ENCODE data around the gene FLT3LG.

Gene FLT3LG

GRCh38 chr19:49427855-49428546 lies 46.0 kb upstream of the FLT3LG start:
- Histone ChIP-seq H3K79me2 (ENCODE audit: control insufficient read depth, insufficient read depth, low read length, poor library complexity) (no peaks in the 10 kb centered on the region), H3K4me2 (ENCODE audit: low read length) (peak overlapping the region; percentile 66), H3K36me3 (ENCODE audit: control insufficient read depth in 1 of 2, insufficient read depth in 2 of 2, low read length in 2 of 2) (no peaks in the 10 kb centered on the region), H4K91ac (ENCODE audit: low read depth, low read length) (no peak overlapping the region), H2AFZ (ENCODE audit: insufficient read depth, low read length, poor library complexity) (no peak overlapping the region), H2BK12ac (ENCODE audit: low read length) (no peak overlapping the region), H4K12ac (ENCODE audit: low read depth, low read length) (no peak overlapping the region), H3K18ac (ENCODE audit: low read length) (no peak overlapping the region), H3K14ac (ENCODE audit: low read length) (no peak overlapping the region), H3K9ac (ENCODE audit: low read length) (no peak overlapping the region), H3K27me3 (ENCODE audit: insufficient read depth, low read length) (peaks cover 60% of the 10 kb centered on the region), H3K4me3 (ENCODE audit: low read depth, low read length) (no peak overlapping the region), H3K23ac (ENCODE audit: low read length) (no peak overlapping the region), H4K8ac (ENCODE audit: low read depth, low read length) (no peak overlapping the region), H2AK5ac (ENCODE audit: low read length) (no peak overlapping the region), H3K9me3 (ENCODE audit: insufficient read depth, low read depth, low read length) (peaks cover 11% of the 10 kb centered on the region), H3K79me1 (ENCODE audit: low read length) (no peaks in the 10 kb centered on the region), H2BK120ac (ENCODE audit: insufficient read depth, low read length, poor library complexity) (no peak overlapping the region), H3K4ac (ENCODE audit: low read depth, low read length) (no peak overlapping the region), H3K4me1 (ENCODE audit: control insufficient read depth in 1 of 2, insufficient read depth in 2 of 2, low read length in 2 of 2) (peaks cover 0 to 3% of the 10 kb centered on the region in 2 experiments), H3K27ac (ENCODE audit: low read depth, low read length) (no peak overlapping the region), H2BK5ac (ENCODE audit: low read depth, low read length, poor library complexity) (no peak overlapping the region)
- peak in 1 of 2 donors; percentile 21 for DNase-seq
- no CpG with 5 or more reads among the region's 45 CpGs for WGBS (ENCODE audit: extremely low coverage, insufficient coverage, insufficient read length)

GRCh38 chr19:49428547-49429451 lies 45.2 kb upstream of the FLT3LG start:
- H3K79me1 ChIP-seq (ENCODE audit: low read length), result no peaks in the 10 kb centered on the region
- no peak for DNase-seq
- no peak overlapping the region for H3K18ac ChIP-seq (ENCODE audit: low read length)
- H3K36me3 ChIP-seq (ENCODE audit: control insufficient read depth in 1 of 2, insufficient read depth in 2 of 2, low read length in 2 of 2), result no peaks in the 10 kb centered on the region
- H3K4me2 ChIP-seq (ENCODE audit: low read length), result peak overlapping the region; percentile 66
- H2BK5ac ChIP-seq (ENCODE audit: low read depth, low read length, poor library complexity), result no peak overlapping the region
- no peaks in the 10 kb centered on the region for H3K79me2 ChIP-seq (ENCODE audit: control insufficient read depth, insufficient read depth, low read length, poor library complexity)
- peaks cover 14% of the 10 kb centered on the region for H3K9me3 ChIP-seq (ENCODE audit: insufficient read depth, low read depth, low read length)
- H3K23ac ChIP-seq (ENCODE audit: low read length), result no peak overlapping the region
- no peak overlapping the region for H3K4me3 ChIP-seq (ENCODE audit: low read depth, low read length)
- H3K14ac ChIP-seq (ENCODE audit: low read length), result no peak overlapping the region
- no peak overlapping the region for H2BK120ac ChIP-seq (ENCODE audit: insufficient read depth, low read length, poor library complexity)
- no peak overlapping the region for H2AK5ac ChIP-seq (ENCODE audit: low read length)
- no peak overlapping the region for H3K27ac ChIP-seq (ENCODE audit: low read depth, low read length)
- no peak overlapping the region for H4K12ac ChIP-seq (ENCODE audit: low read depth, low read length)
- no CpG with 5 or more reads among the region's 29 CpGs for WGBS (ENCODE audit: extremely low coverage, insufficient coverage, insufficient read length)
- no peak overlapping the region for H2AFZ ChIP-seq (ENCODE audit: insufficient read depth, low read length, poor library complexity)
- H4K8ac ChIP-seq (ENCODE audit: low read depth, low read length), result no peak overlapping the region
- no peak overlapping the region for H3K4ac ChIP-seq (ENCODE audit: low read depth, low read length)
- H3K27me3 ChIP-seq (ENCODE audit: insufficient read depth, low read length), result peaks cover 52% of the 10 kb centered on the region
- H2BK12ac ChIP-seq (ENCODE audit: low read length), result no peak overlapping the region
- H4K91ac ChIP-seq (ENCODE audit: low read depth, low read length), result no peak overlapping the region
- H3K4me1 ChIP-seq (ENCODE audit: control insufficient read depth in 1 of 2, insufficient read depth in 2 of 2, low read length in 2 of 2), result peaks cover 0 to 3% of the 10 kb centered on the region in 2 experiments
- no peak overlapping the region for H3K9ac ChIP-seq (ENCODE audit: low read length)

DNA sequence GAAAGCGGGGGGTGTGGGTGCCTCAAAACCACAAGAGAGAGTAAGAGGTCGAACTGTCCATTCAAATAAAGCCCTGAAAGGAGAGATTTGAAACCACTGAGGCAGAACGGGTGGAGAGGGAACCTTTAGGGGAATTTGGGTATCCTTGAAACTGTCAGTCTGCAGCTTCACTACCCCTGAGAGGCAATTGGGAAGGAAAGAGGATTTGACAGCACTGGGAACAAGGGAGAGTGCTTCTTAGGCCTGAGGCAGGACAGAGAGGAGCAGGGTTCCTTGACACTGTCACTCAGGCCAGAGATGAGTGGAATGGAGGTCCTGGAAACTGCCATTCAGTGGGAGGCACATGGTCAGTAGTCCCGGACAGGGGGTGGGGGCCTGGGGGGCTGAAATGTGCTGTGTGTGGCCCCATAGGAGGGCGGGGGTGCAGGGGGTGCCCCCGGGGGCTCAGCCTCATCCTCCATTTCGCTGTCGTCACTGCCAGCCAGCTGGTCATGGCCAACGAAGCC lies 43.8 kb upstream of the FLT3LG start:
- Histone ChIP-seq H3K4me3 (ENCODE audit: low read depth, low read length) (no peak overlapping the region), H4K12ac (ENCODE audit: low read depth, low read length) (no peak overlapping the region), H3K36me3 (ENCODE audit: control insufficient read depth in 1 of 2, insufficient read depth in 2 of 2, low read length in 2 of 2) (no peaks in the 10 kb centered on the region), H2BK5ac (ENCODE audit: low read depth, low read length, poor library complexity) (no peak overlapping the region), H2AK5ac (ENCODE audit: low read length) (no peak overlapping the region), H3K9me3 (ENCODE audit: insufficient read depth, low read depth, low read length) (peaks cover 17% of the 10 kb centered on the region), H4K8ac (ENCODE audit: low read depth, low read length) (no peak overlapping the region), H3K18ac (ENCODE audit: low read length) (no peak overlapping the region), H2BK120ac (ENCODE audit: insufficient read depth, low read length, poor library complexity) (no peak overlapping the region), H3K23ac (ENCODE audit: low read length) (no peak overlapping the region), H2AFZ (ENCODE audit: insufficient read depth, low read length, poor library complexity) (no peak overlapping the region), H3K4me1 (ENCODE audit: control insufficient read depth in 1 of 2, insufficient read depth in 2 of 2, low read length in 2 of 2) (peaks cover 0 to 3% of the 10 kb centered on the region in 2 experiments), H3K27ac (ENCODE audit: low read depth, low read length) (no peak overlapping the region), H3K4ac (ENCODE audit: low read depth, low read length) (no peak overlapping the region), H4K91ac (ENCODE audit: low read depth, low read length) (no peak overlapping the region), H3K27me3 (ENCODE audit: insufficient read depth, low read length) (peaks cover 42% of the 10 kb centered on the region), H3K79me2 (ENCODE audit: control insufficient read depth, insufficient read depth, low read length, poor library complexity) (no peaks in the 10 kb centered on the region), H2BK12ac (ENCODE audit: low read length) (no peak overlapping the region), H3K14ac (ENCODE audit: low read length) (no peak overlapping the region), H3K79me1 (ENCODE audit: low read length) (no peaks in the 10 kb centered on the region), H3K9ac (ENCODE audit: low read length) (no peak overlapping the region), H3K4me2 (ENCODE audit: low read length) (no peak overlapping the region)
- DNase-seq, result no peak
- no CpG with 5 or more reads among the region's 9 CpGs for WGBS (ENCODE audit: extremely low coverage, insufficient coverage, insufficient read length)

GRCh38 chr19:49430678-49431329 lies 43.2 kb upstream of the FLT3LG start:
- Histone ChIP-seq H3K79me2 (ENCODE audit: control insufficient read depth, insufficient read depth, low read length, poor library complexity) (no peaks in the 10 kb centered on the region), H3K23ac (ENCODE audit: low read length) (no peak overlapping the region), H4K12ac (ENCODE audit: low read depth, low read length) (no peak overlapping the region), H2BK120ac (ENCODE audit: insufficient read depth, low read length, poor library complexity) (no peak overlapping the region), H3K9ac (ENCODE audit: low read length) (no peak overlapping the region), H3K36me3 (ENCODE audit: control insufficient read depth in 1 of 2, insufficient read depth in 2 of 2, low read length in 2 of 2) (no peaks in the 10 kb centered on the region), H3K4me3 (ENCODE audit: low read depth, low read length) (peak overlapping the region; percentile 45), H2BK12ac (ENCODE audit: low read length) (no peak overlapping the region), H2BK5ac (ENCODE audit: low read depth, low read length, poor library complexity) (no peak overlapping the region), H3K27ac (ENCODE audit: low read depth, low read length) (no peak overlapping the region), H3K18ac (ENCODE audit: low read length) (no peak overlapping the region), H3K79me1 (ENCODE audit: low read length) (no peaks in the 10 kb centered on the region), H2AK5ac (ENCODE audit: low read length) (no peak overlapping the region), H3K4me1 (ENCODE audit: control insufficient read depth in 1 of 2, insufficient read depth in 2 of 2, low read length in 2 of 2) (peaks cover 0 to 3% of the 10 kb centered on the region in 2 experiments), H3K14ac (ENCODE audit: low read length) (no peak overlapping the region), H3K27me3 (ENCODE audit: insufficient read depth, low read length) (peaks cover 36% of the 10 kb centered on the region), H3K4ac (ENCODE audit: low read depth, low read length) (no peak overlapping the region), H3K9me3 (ENCODE audit: insufficient read depth, low read depth, low read length) (peaks cover 19% of the 10 kb centered on the region), H4K91ac (ENCODE audit: low read depth, low read length) (no peak overlapping the region), H4K8ac (ENCODE audit: low read depth, low read length) (no peak overlapping the region), H2AFZ (ENCODE audit: insufficient read depth, low read length, poor library complexity) (no peak overlapping the region), H3K4me2 (ENCODE audit: low read length) (no peak overlapping the region)
- DNase-seq, result no peak
- WGBS (ENCODE audit: extremely low coverage, insufficient coverage, insufficient read length), result no CpG with 5 or more reads among the region's 28 CpGs
